Measurements from ENCODE around the gene TMX1. TPM values are rescaled to one million over a fixed set of nuclear protein-coding genes. Genes with fewer than 3 reads are reported as not detected.

The TMX1 gene
- total RNA-seq, 4 donors from 2014 or later, result 19.4 to 25.1 (median 20.9) TPM

GRCh38 chr14:51290132-51290531 is 50.1 kb downstream of the TMX1 start:
- no peak for DNase-seq (ENCODE audit: low spot score in 2 of 2)
- Histone ChIP-seq H3K27ac (no peak overlapping the region), H3K9me3 (no peaks in the 10 kb centered on the region), H3K4me3 (no peak overlapping the region), H3K4me1 (peaks cover 0 to 26% (median 4%) of the 10 kb centered on the region in 4 donors), H3K36me3 (no peaks in the 10 kb centered on the region), H3K27me3 (no peaks in the 10 kb centered on the region)
- 95 to 100% methylated on average over 1 of the region's 1 CpG for WGBS, 2 donors
- TF ChIP-seq POLR2A (IDR thresholded peaks at IDR 0.05) (no peak), EP300 (IDR thresholded peaks at IDR 0.05) (no peak), CTCF (IDR thresholded peaks at IDR 0.05) (no peak)

- Histone ChIP-seq H3K36me3 (no peaks in the 10 kb centered on the region), H3K27me3 (no peaks in the 10 kb centered on the region), H3K4me1 (peaks cover 0 to 26% (median 4%) of the 10 kb centered on the region in 4 donors), H3K4me3 (no peak overlapping the region), H3K9me3 (no peaks in the 10 kb centered on the region), H3K27ac (no peak overlapping the region)
- DNase-seq (ENCODE audit: low spot score in 2 of 2), result no peak
- no peak for TF ChIP-seq EP300 (IDR thresholded peaks at IDR 0.05)
- TF ChIP-seq POLR2A (IDR thresholded peaks at IDR 0.05), result no peak
- TF ChIP-seq CTCF (IDR thresholded peaks at IDR 0.05), result no peak
- whole genome bisulfite sequencing, 2 donors, result 94 to 100% methylated on average over 4 of the region's 4 CpGs
These were observed 51.0 kb downstream of the TMX1 start for GRCh38 chr14:51291016-51291415.

- peak overlapping the region in 2 of 4 donors; percentile 43 to 78 for H3K27ac ChIP-seq
- 38 to 43% methylated on average over 7 of the region's 7 CpGs for WGBS, 2 donors
- H3K4me1 ChIP-seq, result peaks cover 0 to 26% (median 4%) of the 10 kb centered on the region in 4 donors
- H3K4me3 ChIP-seq, result no peak overlapping the region
- TF ChIP-seq EP300 (IDR thresholded peaks at IDR 0.05) (peak in 1 of 2 donors; percentile 25), POLR2A (IDR thresholded peaks at IDR 0.05) (no peak)
- no peaks in the 10 kb centered on the region for H3K9me3 ChIP-seq
- peak in 1 of 2 donors; percentile 20 for DNase-seq (ENCODE audit: low spot score in 2 of 2)
- H3K36me3 ChIP-seq, result no peaks in the 10 kb centered on the region
- no peaks in the 10 kb centered on the region for H3K27me3 ChIP-seq
These were observed 53.3 kb downstream of the TMX1 start for GRCh38 chr14:51293149-51293911.

GRCh38 chr14:51293912-51294389 is 53.9 kb downstream of the TMX1 start:
- peak overlapping the region in 2 of 4 donors; percentile 43 to 78 for H3K27ac ChIP-seq
- TF ChIP-seq POLR2A (IDR thresholded peaks at IDR 0.05) (no peak), EP300 (IDR thresholded peaks at IDR 0.05) (no peak), CTCF (IDR thresholded peaks at IDR 0.05) (no peak)
- no peaks in the 10 kb centered on the region for H3K9me3 ChIP-seq
- peaks cover 0 to 26% (median 4%) of the 10 kb centered on the region in 4 donors for H3K4me1 ChIP-seq
- no peak overlapping the region for H3K4me3 ChIP-seq
- no peak for DNase-seq (ENCODE audit: low spot score in 2 of 2)
- H3K36me3 ChIP-seq, result no peaks in the 10 kb centered on the region
- H3K27me3 ChIP-seq, result no peaks in the 10 kb centered on the region
- WGBS, 2 donors, result 89 to 90% methylated on average over 6 of the region's 6 CpGs

GRCh38 chr14:51294951-51295525 is 55.0 kb downstream of the TMX1 start:
- no peak for TF ChIP-seq POLR2A (IDR thresholded peaks at IDR 0.05)
- no peak for TF ChIP-seq EP300 (IDR thresholded peaks at IDR 0.05)
- no peak for TF ChIP-seq CTCF (IDR thresholded peaks at IDR 0.05)
- WGBS, 2 donors, result 70 to 77% methylated on average over 6 of the region's 6 CpGs

More at GRCh38 chr14:51294951-51295525, 55.0 kb downstream of the TMX1 start:
- no peak for DNase-seq (ENCODE audit: low spot score in 2 of 2)
- Histone ChIP-seq H3K36me3 (no peaks in the 10 kb centered on the region), H3K4me3 (no peak overlapping the region), H3K27me3 (no peaks in the 10 kb centered on the region), H3K9me3 (no peaks in the 10 kb centered on the region), H3K27ac (no peak overlapping the region), H3K4me1 (peaks cover 0 to 26% (median 4%) of the 10 kb centered on the region in 4 donors)
